LNCaP clone FGC (cell line): ENCODE data around the gene OPCML.

Source experiments
- DNase-seq: peaks from one replicate; pipeline ENCODE4 v3.0.0-alpha.2; 2011; ENCODE audit warnings: low read depth
- H3K4me3 ChIP-seq: 2 replicates; pipeline ENCODE4 v1.5.1; 2011; ENCODE audit warnings: mild to moderate bottlenecking, low read depth, low read length, control low read depth
- TF ChIP-seq, protein P1 (sequence below): IDR thresholded peaks from 2 replicates; pipeline ENCODE4 v1.5.1; 2012; ENCODE audit warnings: mild to moderate bottlenecking; ENCODE audit not compliant: control insufficient read depth, insufficient read depth; ENCODE audit errors: extremely low read depth

Gene OPCML

DNA sequence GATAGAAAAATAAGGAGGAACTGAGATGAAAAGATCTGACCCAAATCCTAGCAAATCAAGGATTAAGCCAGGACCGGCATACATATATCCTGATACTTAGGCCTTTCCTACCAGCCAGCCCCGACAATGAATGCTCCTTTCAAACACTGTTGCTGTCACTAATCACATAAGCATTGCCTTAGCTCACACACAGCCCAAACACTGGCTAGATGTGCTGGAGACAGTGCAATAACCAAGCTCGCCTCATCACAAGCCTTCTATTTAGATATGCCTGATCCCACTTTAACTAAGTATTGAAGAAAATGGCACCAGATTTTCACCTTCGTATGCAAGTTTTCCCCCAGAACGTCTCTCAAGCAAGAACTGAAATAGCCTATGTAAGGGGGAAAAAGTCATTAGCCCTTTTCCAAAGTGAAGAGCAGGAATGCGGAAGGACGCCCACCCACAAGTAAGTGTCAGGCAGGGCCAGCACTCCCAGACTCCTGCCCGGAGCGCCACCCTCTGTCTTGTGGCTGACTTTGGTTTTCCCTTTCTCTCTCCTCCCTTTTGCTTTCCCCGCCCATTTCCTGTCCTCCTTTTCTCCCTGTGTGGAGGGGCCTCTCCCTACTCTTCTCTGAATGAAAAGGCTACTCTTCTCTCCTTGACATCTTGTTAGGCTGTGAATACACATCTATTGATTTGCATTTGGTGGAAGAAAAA is 8.9 kb upstream of the OPCML start:
- no peak overlapping the region for H3K4me3 ChIP-seq
- DNase-seq = no peak
- TF ChIP-seq, protein P1, sequence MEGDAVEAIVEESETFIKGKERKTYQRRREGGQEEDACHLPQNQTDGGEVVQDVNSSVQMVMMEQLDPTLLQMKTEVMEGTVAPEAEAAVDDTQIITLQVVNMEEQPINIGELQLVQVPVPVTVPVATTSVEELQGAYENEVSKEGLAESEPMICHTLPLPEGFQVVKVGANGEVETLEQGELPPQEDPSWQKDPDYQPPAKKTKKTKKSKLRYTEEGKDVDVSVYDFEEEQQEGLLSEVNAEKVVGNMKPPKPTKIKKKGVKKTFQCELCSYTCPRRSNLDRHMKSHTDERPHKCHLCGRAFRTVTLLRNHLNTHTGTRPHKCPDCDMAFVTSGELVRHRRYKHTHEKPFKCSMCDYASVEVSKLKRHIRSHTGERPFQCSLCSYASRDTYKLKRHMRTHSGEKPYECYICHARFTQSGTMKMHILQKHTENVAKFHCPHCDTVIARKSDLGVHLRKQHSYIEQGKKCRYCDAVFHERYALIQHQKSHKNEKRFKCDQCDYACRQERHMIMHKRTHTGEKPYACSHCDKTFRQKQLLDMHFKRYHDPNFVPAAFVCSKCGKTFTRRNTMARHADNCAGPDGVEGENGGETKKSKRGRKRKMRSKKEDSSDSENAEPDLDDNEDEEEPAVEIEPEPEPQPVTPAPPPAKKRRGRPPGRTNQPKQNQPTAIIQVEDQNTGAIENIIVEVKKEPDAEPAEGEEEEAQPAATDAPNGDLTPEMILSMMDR = no peak

DNA sequence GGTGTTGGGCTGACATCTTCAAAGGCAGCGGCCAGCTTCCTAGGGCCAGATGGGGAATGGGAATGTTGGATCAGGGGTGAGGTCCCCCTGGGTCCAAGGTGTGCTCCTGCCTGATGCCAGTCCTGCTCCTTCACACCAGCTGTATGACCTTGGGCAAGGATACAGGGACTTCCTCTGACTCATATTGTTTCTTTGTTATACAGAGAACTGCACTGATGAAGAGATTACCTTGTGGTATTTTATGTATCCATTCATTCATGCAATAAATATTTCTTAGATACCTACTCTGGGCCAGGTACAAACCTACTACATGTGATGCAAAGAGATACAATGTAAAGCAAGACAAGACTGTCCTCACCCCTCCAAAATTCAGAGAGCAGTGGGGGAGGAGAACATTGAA is 3.9 kb upstream of the OPCML start:
- no peak for DNase-seq
- no peak overlapping the region for H3K4me3 ChIP-seq
- TF ChIP-seq, protein P1 = no peak

DNA sequence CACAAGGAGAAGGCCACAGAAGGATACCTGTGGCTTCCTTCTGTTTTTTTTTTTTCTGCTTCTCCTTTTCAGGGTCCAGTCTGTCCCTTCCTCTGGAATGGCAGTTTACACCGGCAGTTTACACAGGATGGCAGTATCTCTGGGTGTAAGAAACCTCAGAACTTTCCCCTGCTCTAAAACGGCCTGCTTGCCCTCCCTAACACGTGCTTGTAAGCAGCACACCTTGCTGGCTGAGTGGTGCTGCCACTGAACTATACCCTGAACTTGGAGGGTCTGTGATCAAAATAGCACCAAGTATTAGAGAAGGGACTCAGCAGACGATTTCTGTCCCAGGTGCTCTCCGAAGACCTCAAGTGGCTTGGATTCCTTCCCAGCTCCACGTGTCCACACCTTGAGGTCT is 904 bp upstream of the OPCML start:
- no peak for DNase-seq
- H3K4me3 ChIP-seq = no peak overlapping the region
- TF ChIP-seq, protein P1 = no peak

DNA sequence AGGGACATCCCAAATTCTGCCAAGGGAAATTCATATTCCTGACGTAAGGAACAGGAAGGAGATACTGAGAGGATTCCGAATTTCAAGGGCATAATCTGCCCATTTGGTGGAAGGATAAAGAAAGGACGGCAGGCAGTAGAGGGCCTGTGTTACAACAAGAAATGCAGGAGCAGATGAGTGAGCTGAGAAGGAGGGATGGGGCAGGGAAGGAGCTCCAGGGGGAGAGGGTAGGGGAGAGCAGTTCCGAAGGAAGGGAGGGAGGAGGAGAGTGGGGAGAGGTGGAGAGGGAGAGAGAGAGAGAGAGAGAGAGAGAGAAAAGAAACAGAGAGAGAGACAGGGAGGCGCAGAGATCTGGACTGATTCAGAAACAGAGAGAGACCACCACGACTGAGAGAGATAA is 843 bp downstream of the OPCML start:
- TF ChIP-seq, protein P1 = no peak
- no peak overlapping the region for H3K4me3 ChIP-seq
- DNase-seq = no peak

DNA sequence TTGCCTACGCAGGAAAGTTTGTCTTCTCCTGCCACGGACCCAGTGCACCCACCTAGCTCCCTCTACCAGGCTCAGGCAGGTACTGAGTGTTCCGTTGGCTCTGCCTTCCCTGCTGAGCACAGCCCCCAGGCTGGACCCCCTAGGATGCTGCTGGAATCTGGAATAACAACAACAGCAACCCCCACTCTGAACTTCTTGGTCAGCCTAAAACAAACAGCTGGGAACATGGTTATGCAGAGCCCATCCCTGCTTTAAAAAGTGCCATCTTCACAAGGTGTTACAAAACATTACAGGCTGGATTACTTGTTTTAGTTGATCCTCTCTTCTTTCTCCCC is 1.8 kb downstream of the OPCML start:
- TF ChIP-seq, protein P1 = no peak
- no peak overlapping the region for H3K4me3 ChIP-seq
- no peak for DNase-seq

DNA sequence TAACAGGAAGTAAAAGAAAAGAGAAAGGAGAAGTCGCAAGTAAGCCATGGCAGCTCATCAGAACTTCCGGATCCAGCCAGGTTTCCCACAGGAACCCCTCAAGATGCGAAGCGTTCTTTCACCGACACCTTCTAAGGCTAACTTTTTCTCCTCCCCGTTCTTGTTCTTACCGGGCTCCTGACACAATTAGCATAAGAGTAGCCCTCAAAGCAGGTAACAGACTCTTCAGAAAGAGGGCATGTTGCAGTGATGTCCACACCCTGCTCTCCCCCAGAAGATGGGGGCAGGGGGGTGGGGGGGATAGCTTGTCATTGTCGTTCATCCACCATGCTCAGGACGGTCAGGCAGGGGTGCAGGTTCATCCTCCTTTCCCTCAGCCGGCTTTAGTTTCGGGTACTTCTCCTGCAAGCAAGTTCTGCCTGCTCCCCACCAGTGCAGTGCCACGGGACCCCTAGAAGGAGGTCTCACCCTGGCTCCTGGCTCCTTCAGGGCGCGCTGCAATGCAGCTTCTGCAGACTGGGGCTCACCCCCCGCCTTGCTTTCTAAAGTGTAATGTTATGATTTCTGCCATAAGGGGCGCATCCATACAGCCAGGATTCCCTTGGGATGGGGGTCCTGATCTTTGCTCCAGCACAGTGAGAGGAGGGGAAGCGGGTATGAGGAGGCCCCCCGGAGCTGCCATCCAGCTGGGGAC is 2.3 kb downstream of the OPCML start:
- TF ChIP-seq, protein P1 = no peak
- no peak overlapping the region for H3K4me3 ChIP-seq
- no peak for DNase-seq

DNA sequence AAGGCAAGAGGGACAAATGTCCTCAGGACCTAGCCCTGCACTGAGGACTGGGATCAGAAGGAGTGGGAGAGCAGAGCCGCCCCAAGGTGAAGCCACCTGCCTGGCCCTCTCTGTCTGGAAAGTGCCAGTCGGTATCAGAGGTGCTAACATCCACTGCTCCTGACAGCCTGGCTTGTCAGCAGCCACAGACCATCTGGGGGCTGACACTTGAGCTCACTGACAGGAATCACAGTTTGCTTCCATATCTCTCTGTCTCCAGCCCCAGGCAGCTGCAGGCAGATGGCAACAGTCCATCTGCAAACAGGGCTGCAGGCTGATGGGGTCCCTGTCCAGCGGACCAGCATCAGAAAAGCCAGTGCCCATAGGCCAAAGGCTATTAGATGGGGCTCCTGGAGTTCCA is 5.5 kb downstream of the OPCML start:
- TF ChIP-seq, protein P1 = no peak
- DNase-seq = no peak
- H3K4me3 ChIP-seq = no peak overlapping the region
